ENCODE measurements around the gene AUNIP.

DNA sequence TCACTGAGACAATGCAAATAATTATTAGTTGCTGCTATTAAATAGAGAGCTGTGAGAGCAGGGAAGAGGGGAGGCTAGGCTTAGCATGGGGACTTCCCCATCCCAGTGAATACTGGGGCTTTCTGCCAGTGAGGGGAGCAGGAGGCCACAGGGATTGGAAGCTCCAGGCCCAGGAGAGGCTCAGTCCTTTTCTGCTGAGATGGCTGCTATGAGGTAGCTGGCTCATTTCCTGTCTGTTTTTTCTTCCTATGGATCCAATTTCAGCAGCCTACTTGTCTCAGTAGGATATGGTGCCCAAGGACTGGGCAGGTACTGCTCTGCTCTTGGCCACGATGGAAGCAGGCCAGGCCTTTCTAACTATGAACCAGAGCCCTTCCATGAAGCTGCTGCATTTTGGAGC lies 37.0 kb upstream of the AUNIP start:
- TF ChIP-seq, protein P1, sequence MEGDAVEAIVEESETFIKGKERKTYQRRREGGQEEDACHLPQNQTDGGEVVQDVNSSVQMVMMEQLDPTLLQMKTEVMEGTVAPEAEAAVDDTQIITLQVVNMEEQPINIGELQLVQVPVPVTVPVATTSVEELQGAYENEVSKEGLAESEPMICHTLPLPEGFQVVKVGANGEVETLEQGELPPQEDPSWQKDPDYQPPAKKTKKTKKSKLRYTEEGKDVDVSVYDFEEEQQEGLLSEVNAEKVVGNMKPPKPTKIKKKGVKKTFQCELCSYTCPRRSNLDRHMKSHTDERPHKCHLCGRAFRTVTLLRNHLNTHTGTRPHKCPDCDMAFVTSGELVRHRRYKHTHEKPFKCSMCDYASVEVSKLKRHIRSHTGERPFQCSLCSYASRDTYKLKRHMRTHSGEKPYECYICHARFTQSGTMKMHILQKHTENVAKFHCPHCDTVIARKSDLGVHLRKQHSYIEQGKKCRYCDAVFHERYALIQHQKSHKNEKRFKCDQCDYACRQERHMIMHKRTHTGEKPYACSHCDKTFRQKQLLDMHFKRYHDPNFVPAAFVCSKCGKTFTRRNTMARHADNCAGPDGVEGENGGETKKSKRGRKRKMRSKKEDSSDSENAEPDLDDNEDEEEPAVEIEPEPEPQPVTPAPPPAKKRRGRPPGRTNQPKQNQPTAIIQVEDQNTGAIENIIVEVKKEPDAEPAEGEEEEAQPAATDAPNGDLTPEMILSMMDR (conservative IDR thresholded peaks at IDR 0.05; ENCODE audit: low read depth in 2 of 2) = no peak
- TF ChIP-seq JUNB (IDR thresholded peaks at IDR 0.05; ENCODE audit: unreplicated experiment) (no peak), POLR2AphosphoS5 (IDR thresholded peaks at IDR 0.05; ENCODE audit: low read depth) (no peak), EZH2phosphoT487 (IDR thresholded peaks at IDR 0.05; ENCODE audit: unreplicated experiment) (no peak)

All from GM23338 (cell line).